ENCODE results near the gene VAC14. TPM values are rescaled to one million over a fixed set of nuclear protein-coding genes. Genes with fewer than 3 reads are reported as not detected.
"Not testable (repeated sequence)": the region's sequence is repeated elsewhere in the genome, so short reads cannot be mapped to it uniquely, and the experiment has no call there.

VAC14 gene
- total RNA-seq, 3 donors from 2014 or later, result 32.3 to 35.1 (median 32.8) TPM

DNA sequence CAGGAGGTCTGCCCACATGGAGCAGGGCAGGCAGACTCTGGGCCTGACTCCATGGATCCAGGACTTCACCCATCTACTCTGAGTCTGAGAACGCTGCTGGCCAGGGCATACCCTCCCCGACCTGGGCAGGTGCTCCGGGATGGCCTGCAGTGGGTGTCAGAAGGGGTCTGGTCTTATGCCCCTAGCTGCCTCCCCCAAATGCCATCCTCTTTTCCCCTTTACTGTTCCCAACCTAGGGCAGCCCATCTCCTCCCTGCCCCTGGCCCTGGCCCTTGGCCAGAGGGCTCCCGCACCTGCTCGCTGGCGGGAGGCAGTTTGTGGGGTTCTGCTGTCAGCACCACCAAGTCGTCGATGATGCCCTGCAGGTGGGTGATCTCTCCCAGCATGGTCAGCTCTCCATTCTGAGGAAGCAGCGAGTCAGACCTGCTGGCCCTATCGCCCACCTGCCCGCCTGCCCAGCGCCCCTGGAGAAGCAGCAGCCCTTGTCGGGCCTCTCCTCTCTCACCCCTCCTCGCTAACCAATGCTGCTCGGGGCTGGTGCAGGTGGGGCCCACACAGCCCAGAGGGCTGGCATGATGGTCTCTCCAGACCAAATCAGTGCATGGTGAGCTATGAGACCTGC is 123.3 kb downstream of the VAC14 start:
- H3K4me1 ChIP-seq (ENCODE audit: low read depth), result peaks cover 6% of the 10 kb centered on the region
- ATAC-seq, result no peak
- TF ChIP-seq, protein P1, sequence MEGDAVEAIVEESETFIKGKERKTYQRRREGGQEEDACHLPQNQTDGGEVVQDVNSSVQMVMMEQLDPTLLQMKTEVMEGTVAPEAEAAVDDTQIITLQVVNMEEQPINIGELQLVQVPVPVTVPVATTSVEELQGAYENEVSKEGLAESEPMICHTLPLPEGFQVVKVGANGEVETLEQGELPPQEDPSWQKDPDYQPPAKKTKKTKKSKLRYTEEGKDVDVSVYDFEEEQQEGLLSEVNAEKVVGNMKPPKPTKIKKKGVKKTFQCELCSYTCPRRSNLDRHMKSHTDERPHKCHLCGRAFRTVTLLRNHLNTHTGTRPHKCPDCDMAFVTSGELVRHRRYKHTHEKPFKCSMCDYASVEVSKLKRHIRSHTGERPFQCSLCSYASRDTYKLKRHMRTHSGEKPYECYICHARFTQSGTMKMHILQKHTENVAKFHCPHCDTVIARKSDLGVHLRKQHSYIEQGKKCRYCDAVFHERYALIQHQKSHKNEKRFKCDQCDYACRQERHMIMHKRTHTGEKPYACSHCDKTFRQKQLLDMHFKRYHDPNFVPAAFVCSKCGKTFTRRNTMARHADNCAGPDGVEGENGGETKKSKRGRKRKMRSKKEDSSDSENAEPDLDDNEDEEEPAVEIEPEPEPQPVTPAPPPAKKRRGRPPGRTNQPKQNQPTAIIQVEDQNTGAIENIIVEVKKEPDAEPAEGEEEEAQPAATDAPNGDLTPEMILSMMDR (IDR thresholded peaks at IDR 0.05), result no peak
- H3K36me3 ChIP-seq (ENCODE audit: low read depth), result no peaks in the 10 kb centered on the region
- DNase-seq, result peak in 2 of 3 donors; percentile 18 to 33
- intact Hi-C loops (cut with DNase I, micrococcal nuclease), result no loop called here
- H3K9me3 ChIP-seq, result no peaks in the 10 kb centered on the region
- H3K4me3 ChIP-seq, result no peak overlapping the region

DNA sequence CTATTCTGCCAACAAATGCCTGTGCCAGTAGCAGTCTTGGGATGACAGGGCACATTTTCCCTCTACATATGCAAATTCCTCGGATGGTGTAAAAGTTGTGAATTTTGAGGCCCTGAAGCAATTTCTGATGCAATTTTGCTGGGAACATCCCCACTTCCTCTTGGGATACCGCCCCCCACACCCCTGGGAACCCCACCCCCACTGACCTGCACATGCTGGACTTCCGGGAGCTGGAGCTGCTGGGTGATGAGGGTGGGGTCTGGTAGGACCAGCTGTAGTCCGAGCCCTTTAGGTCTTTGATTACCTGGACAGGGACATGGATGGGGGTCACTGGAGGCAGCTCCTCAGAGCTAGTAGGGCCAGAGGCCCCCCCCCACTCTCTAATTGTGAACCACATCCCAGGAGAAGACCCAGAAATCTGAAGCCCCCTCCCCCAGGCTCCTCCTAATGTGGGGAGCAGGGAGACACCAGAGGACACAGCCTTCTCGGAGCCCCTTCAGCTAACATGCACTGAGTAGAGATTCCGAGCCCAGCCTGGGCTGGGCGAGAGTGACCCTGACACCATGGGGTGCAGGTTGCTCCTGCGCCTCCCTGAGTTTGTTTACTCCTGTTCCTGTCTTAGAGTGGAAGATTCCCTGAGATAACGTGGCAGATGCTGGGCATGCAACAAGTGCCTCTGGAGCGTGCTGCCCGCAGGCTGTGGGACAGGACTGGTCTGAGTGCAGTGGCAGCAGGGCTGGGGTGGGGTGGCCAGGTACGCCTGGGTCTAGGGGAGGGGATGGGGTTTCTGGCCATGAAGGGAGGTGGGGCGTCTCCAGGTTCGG is 124.1 kb downstream of the VAC14 start:
- ATAC-seq, result no peak
- Histone ChIP-seq H3K4me1 (ENCODE audit: low read depth) (peaks cover 4% of the 10 kb centered on the region), H3K4me3 (no peak overlapping the region), H3K36me3 (ENCODE audit: low read depth) (no peaks in the 10 kb centered on the region), H3K9me3 (no peaks in the 10 kb centered on the region)
- intact Hi-C loops (cut with DNase I, micrococcal nuclease), result no loop called here
- peak in 2 of 3 donors; percentile 7 to 38 for DNase-seq
- TF ChIP-seq, protein P1 (IDR thresholded peaks at IDR 0.05), result no peak

DNA sequence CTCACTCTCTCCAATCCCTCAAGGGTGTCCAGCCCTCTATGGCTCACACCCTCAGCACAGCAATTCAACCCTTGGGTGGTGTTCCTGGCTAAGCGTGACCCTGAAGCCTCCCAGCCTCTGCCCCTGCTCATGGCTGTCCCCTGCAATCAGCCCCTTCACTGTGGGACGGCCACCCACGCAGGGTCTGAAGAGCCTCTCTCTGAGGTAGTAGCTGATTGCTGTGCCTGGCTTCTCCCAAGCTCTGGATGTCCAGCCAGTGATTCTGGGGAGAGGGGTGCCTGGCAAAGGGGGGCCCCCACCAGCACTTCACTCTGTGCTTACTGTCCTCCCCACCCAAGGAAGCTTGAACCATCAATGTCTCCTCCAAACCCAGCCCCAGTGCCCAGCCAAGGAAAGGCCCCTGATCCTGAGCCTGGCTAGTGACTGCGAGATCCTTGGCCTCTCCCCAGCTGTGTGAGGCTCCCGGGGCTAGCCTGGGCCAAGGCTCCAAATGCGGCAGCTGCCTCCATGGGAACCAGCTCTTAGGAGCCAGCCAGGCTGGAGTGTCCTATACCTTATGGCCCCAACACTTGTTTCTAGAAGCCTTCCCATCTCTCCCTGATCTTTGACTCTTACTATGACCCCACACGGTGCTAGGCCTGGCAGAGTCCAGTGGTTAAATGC is 125.0 kb downstream of the VAC14 start:
- ATAC-seq (no peak), DNase-seq (peak in 2 of 3 donors; percentile 14 to 23)
- intact Hi-C loops (cut with DNase I, micrococcal nuclease), result no loop called here
- H3K4me3 ChIP-seq, result no peak overlapping the region
- no peaks in the 10 kb centered on the region for H3K9me3 ChIP-seq
- no peaks in the 10 kb centered on the region for H3K36me3 ChIP-seq (ENCODE audit: low read depth)
- TF ChIP-seq, protein P1 (IDR thresholded peaks at IDR 0.05), result no peak
- no peaks in the 10 kb centered on the region for H3K4me1 ChIP-seq (ENCODE audit: low read depth)

DNA sequence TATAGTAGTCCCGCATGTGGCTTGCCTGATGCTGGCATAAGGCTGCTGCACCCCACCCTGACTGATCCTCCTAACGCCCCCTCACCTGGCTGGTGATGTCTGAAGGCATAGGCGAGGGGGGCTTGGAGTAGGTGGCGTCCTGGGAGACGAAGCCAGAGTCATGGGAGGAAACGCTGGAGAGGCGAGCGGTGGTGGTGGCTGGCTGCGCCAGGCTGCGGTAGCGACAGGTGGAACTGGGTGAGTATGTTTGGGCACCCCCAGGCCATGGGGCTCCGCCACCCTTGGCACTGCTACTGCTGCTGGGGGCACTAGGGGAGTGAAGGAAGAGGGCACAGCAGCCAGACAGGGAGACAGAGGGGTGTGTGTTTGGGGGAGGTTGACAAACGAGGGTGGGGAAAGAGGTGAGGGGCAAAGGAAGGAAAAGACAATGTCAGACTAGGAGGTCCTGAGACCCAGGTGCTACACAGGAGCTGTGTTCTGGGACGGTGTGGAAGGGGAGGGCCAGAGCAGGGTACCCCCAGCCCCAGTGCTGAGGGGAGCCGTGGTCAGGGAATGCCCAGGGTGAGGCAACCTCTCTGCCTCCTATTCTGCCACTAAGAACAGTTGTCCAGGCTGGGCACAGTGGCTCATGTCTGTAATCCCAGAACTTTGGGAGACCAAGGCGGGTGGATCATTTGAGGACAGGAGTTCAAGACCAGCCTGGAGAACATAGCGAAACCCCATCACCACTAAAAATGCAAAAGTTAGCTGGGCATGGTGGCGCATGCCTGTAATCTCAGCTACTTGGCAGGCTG is 126.5 kb downstream of the VAC14 start:
- intact Hi-C loops (cut with DNase I, micrococcal nuclease), result no loop called here
- peak in 2 of 3 donors; percentile 10 to 37 for DNase-seq
- TF ChIP-seq, protein P1 (IDR thresholded peaks at IDR 0.05), result no peak
- H3K36me3 ChIP-seq (ENCODE audit: low read depth), result no peaks in the 10 kb centered on the region
- H3K4me3 ChIP-seq, result no peak overlapping the region
- H3K4me1 ChIP-seq (ENCODE audit: low read depth), result no peaks in the 10 kb centered on the region
- no peak for ATAC-seq
- no peaks in the 10 kb centered on the region for H3K9me3 ChIP-seq

DNA sequence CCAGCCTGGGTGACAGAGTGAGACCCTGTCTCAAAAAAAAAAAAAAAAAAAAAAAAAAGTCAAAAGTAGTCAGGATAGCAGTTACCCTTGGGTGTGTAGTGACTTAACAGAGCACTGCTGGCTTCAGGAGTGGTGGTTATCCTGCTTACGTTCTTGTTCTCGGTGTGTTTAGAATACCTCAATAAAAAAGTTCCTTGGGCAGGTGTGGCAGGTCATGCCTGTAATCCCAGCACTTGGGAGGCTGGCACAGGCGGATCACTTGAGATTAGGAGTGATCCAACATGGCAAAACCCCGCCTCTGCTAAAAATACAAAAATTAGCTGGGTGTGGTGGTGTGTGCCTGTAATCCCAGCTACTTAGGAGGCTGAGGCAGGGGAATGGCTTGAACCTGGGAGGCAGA is 130.0 kb downstream of the VAC14 start:
- ATAC-seq (peak; percentile 74), DNase-seq (peak in 1 of 3 donors; percentile 17)
- H3K4me1 ChIP-seq (ENCODE audit: low read depth); H3K36me3 ChIP-seq (ENCODE audit: low read depth); H3K4me3 ChIP-seq; intact Hi-C loops (cut with DNase I, micrococcal nuclease); H3K9me3 ChIP-seq: not testable (repeated sequence)

Measured in mucosa of descending colon (tissue), 3 donors.